Left renal pelvis (tissue), 4 donors: Measurements from ENCODE around the gene CLK4. TPM values are rescaled to one million over a fixed set of nuclear protein-coding genes. Genes with fewer than 3 reads are reported as not detected.
"Not testable (repeated sequence)": the region's sequence is repeated elsewhere in the genome, so short reads cannot be mapped to it uniquely, and the experiment has no call there.

ENCODE experiments used
- DNase-seq, 4 donors: peaks; one replicate each; pipeline ENCODE4 v3.0.0-alpha.2; 2013; ENCODE audit warnings: low read depth in 4 of 4, low spot score in 3 of 4
- polyA plus RNA-seq, 4 donors: library from polyadenylated mRNA; unstranded; fragments of 120-200 nt; gene quantifications; one replicate each; pipeline ENCODE4 v1.2.1, GENCODE V29; 2013; ENCODE audit not compliant: insufficient read length in 4 of 4

The CLK4 gene
- polyA plus RNA-seq, 4 donors, result 56.0 to 73.6 (median 67.3) TPM

DNA sequence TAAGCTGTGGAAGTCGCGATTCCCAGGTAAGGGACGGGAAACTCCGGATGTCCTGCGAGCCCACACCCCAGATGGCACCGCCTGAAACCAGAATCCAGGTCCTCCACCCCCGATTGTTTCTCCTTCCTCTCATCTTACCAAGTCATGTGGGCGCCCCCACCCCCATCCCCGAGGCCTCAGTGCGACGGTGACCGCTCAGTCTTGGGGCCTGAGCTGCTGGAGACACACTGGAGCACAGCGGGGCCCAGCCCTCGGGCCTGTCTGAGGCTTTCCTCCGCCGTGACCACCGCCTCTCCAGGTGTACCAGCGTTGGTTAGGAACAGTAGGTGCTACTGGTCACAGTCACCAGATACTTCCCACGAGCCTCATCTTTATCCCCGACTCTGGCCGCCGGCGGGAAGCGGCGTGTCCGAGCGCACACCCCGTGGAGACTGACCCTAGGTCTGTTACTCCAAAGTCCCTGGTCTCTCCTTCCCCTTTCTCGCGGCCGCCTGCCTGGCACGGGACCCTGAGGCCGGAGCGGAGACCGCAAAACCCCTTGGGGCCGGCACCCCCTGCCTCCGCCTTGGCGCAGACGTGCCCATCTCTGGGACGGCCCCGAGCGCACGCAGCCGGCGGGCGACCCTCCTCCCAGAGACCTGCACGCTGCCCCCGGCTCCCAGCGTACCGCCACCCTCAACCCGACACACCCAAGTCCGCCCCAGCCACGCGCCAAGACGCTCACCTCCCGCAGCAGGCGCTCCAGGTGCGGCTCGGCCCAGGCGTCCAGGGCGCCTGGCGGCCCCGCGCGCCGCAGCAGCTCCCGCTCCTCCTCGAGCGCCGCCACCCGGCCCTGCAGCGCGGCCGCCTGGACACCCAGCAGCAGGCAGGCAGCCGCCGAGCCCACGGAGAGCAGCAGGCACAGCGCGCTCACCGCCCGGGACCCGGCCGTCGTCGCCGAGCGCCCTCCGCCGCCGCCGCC is 37.4 kb downstream of the CLK4 start:
- DNase-seq, result no peak

DNA sequence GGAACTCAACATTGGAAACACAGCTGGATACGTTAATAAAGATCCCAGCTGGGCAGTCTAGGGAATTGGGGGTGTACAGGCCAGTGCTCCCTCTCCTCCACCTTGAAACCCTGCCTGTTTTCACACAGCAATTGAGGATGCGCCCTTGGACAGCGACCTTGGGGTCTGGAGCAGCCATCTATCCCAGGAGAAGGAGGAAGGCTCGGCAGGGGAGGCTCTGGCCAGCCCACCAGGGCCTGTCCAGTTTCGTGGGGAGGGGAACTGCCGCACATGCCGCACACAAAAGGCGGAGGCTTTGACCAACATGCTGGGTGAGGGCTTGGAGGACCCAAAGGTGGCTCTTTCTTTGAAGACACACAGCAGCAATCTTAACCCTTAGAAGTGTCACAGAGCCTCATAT is 38.1 kb downstream of the CLK4 start:
- no peak for DNase-seq

DNA sequence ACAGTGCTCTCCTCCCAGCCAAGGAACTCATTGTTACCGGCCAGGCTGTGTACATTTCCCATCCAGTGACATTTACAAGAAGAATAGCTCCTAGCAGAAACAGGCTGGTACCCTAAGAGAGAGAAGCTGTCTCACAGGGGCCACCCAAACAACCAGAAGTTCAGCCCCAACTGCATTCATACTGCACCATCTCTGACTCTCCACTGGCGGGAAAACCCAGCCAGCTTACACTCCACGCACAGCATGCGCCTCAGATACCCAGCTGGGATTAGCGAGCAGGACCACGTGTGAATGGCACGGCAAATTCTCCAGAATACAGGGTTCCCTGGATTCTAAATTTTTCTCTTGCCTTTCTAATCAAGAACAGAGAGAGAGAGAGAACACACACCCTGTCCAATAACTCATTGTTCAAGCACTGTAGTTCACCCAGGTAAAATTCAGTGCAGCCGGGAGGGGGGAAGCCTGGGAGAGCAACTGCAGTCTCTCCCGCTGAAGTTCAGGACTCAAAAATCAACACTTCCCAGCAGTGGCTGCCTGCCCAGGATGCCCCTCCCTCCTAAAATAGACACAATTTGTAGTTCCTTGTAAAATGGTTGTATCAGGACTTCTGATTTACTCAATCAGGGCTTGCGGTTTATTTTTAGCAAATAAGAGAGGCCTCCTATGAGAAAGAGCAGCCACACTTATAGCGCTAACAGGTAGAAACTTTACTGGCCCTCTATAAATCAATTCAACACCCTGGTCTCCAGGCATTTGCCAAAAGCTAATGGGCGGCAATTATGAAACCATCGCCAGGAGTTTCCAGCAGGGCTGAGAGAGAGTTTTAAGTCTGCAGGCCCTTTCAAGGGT is 38.9 kb downstream of the CLK4 start:
- no peak for DNase-seq

DNA sequence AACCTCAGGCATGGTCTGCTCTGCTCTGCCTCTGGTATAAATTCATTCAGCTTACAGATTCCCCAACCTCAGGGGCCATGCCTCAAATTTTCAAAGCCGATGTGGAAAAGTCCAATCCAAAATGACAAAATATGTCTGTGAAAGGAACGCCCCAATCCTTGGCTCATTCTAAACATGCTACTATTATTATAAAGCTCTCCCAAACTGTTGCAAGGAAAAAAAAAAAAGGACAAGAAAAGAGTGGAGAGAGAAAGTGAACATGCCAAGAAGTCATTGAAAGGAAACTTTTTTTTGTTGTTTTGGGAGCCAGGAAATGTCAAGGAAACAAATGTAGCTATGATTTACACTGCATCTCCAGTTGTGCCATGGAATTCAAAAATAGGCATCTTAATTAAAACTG is 40.5 kb downstream of the CLK4 start:
- no peak for DNase-seq

DNA sequence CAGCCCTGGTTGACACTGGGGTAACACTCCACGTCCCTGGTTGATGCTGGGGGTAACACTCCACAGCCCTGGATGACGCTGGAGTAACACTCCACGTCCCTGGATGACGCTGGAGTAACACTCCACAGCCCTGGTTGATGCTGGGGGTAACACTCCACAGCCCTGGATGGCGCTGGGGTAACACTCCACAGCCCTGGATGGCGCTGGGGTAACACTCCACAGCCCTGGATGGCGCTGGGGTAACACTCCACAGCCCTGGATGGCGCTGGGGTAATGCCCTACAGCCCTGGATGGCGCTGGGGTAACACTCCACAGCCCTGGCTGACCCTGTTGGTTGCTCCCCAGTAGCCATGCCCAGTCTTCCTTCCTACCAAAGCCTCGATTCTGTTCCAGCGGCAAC is 41.4 kb downstream of the CLK4 start:
- not testable (repeated sequence) for DNase-seq

DNA sequence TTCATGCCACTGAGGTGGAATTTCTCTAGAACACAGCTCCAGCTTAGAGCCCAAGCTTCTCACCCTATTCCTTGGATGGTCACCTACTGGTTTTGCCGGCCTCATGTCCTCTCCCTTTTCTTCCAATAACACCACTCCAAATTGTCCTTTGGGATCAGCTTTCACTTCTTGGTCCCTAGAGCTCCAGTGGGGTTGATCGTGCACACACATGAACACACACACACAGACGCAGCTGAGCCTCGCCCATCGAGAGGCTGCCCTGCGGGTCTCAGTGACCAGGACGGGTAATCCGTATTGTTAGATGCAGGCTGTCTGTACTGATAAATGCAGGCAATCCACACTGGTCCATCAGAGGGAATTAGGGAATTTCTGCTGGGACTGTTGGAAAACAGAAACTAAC is 43.6 kb downstream of the CLK4 start:
- DNase-seq, result no peak

DNA sequence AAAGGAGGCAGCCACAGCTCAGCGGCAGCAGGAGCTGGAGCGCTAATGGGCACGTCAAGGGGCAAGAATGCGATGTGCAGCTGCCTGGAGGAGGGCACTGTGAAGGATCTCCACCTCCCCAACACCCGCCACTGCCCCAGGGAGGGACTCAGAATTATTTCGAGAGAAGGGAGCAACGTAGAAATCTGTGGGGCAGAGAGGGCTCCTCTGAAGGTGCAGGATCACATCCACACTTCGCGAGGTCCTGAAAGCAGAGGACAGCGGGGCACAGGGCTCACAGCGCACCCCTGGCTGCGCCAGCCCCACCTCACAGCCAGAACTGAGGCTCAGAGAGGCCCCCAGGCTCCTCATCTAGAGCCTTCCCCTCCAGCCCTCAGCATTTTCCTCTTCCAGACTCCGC is 44.6 kb downstream of the CLK4 start:
- no peak for DNase-seq

DNA sequence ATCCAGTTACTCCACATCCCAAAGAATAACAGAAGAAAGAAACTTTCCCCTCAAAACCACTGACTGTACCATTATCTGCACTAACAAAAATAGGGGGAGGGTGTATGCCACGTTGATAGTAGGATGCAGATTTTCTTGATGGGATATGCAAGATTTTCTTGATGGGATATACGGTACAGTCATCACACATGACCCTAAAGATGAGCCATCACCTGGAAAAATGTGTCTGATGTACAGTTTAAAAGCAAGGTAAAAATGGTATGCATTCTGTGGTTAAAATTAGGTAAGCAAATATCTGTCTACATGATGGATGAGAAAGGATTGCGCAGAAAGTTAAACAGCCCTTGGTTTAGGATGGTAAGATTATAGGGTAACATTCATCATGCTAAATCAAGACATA is 45.2 kb downstream of the CLK4 start:
- no peak for DNase-seq

DNA sequence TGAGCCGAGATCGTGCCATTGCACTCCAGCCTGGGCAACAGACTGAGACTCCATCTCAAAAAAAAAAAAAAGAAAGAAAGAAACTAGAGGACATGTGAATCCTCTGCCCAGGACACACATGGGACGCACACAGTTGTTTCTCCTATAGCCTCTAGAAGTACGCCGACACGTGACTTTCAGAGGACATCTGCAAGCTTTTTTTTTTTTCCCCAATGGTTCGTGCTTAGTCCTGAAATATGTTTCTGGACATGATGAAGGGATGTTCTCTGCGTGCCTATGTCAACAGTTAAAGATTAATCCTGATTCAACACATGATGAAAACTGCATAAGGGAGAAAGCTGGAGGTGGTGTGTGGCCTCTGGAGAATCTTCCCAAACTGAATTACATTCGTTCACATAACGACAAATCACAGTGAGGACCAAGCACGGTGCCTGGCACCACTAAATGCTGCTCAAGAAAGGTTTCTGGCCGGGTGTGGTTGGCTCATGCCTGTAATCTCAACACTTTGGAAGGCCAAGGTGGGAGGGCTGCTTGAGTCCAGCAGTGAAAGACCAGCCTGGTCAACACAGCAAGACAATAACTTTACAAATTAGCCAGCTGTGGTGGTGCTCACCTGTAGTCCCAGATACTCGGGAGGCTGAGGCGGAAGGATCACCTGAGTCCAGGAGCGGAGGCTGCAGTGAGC is 46.4 kb downstream of the CLK4 start:
- DNase-seq, result no peak

DNA sequence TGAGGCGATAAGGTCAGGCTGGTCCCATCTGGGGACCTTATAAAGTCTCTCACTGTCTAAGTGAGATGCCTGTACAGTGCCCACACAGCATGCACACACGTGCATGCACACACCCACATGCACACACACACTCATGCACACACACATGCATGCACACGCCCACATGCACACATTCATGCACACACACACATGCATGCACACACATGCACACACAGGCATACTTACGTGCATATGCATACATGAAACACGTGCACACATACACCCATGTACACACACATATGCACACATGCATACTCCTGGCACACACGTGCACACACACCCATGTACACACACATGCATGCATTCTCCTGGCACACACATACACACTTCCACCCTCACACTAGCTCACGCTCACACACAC is 48.9 kb downstream of the CLK4 start:
- DNase-seq, result no peak

DNA sequence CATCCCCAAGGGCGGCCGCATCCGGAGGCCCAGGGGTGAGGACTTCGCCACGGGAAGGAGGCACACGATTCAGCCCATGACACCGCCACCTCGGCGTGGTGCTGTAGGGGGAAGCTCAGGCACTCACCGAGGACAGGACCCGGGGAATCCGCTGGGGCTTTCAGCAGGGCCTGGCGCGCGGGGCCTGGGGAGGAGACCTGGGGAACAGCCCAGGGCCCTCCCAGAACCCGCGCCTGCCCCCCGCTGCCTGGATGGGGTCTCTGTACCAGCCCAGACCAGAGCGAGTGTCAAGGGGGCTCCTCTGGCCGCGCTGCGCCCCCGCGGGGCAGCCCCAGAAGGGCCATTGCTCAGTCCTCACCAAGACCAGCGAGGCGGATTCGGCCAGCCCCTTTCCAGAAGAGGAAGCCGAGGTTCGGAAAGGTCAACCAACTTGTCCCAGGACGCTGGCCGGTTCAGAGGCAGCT is 49.4 kb downstream of the CLK4 start:
- no peak for DNase-seq

DNA sequence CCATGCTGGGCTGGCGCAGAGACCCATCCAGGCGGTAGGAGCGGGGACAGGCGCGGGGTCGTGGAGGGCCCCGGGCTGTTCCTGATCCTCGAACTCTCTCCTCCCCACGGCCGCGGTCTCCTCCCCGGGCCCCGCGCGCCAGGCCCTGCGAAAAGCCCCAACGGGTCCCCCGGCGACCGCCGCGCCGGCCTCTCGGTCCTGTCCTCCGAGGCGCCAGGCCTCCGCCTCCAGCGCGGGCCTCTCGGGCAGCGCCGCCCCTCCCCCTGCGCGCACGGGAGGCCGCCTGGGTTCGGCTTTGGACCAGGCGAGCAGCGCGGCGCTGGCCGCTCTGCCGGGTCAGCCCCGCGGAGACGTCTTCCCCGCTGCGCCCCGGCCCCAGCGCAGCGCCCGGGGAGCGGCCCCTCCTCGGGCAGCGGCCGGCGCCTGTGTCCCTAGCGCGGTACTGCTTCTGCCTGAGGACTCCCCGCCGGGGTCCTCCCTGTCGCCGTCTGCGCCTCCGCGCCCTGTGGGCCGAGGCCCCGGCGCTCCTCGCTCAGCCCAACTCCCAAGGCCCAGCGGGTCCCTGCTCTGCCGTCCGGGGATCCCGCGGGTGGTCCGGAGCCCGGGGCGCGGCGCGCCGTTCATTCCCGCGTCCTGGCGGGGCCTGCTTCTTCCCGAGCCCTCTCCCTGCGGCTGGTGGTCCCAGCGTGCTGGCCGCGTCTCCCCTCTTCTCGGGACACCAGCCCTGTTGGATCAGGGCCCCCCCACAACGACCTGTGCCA is 50.1 kb downstream of the CLK4 start:
- no peak for DNase-seq

DNA sequence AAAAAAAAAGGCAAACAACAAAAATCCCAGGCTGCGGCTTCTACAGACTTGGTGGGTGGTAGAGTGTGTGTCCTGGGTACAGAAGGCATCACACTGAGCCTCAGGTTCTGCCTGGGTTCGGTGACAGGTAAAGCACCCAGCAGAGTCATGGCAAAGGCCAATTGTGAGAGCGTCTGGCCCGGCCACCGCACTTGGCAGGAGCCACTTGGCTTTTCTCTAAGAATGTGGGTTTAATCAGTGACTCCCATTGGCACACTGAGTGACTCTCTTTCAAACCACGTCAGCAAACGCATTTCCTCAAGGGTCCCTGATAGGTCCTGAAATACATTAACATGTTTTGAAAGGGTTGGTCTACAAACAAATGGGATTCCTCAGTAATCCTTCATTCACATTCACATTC is 53.6 kb downstream of the CLK4 start:
- no peak for DNase-seq

DNA sequence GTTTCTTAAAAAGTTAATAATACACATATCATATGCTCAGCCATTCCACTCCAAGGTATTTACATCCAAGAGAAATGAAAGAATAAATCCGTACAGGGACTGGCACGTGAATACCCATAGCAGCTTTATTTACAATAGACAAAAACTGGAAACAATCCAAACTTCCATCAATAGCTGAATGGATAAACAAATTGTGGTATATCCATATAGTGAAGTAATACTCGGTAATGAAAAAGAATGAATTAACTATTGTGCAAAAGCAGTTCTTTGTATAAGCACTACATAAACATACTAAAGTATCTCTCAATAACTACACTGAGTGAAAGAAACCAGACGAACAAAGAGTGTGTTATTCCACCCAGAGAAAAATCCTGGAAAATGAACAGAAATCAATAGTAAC is 54.2 kb downstream of the CLK4 start:
- DNase-seq, result no peak

DNA sequence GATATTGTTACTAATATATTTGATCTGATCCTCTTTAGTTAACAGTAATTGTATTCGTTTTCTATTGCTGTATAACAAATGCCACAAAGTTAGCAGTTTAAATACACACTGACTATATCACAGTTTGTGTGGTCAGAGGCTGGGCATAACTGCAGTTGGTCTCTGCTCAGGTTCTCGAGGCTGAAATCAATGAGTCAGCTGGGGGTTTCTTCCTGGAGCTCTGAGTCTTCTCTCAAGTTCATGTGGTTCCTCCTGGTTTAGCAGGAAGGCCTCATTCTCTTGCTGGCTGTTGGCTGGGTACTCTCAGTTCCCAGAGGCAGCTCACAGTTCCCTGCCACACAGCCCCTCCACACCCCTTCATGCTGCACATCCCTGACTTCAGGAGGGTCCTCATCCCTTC is 57.4 kb downstream of the CLK4 start:
- no peak for DNase-seq

DNA sequence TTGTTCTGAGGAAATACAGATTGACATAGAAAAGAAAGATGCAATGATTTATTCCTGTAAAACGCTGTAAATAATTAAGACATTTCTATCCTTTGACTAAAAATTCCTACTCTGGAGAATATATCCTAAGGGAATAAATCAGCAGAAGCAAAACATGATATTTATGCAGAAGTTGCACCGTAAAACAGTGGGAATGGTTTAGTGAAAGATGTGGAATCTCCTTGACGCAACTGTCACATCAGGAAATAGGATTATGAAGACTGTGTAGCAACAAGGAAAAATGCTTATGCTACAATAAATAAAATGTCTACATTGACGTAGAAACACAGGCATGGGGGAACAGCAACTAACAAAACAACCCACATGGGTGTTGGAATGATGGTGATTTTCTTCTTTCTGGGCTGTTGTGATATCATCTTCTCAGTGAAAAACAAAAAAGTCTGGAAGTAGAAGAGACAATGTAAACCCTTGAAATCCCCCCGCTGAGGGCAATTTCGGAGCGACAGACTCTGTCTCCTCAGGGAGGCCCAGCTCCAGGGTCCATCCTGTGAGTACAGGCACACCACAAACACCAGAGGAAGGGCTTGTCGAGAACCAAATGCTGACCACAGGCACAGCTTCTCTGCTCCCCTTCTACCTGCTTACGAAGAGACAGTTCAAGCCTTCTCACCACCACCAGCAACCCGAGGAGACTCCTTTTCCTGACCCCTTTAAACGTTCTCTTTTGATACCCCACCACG is 61.9 kb downstream of the CLK4 start:
- DNase-seq, result no peak

DNA sequence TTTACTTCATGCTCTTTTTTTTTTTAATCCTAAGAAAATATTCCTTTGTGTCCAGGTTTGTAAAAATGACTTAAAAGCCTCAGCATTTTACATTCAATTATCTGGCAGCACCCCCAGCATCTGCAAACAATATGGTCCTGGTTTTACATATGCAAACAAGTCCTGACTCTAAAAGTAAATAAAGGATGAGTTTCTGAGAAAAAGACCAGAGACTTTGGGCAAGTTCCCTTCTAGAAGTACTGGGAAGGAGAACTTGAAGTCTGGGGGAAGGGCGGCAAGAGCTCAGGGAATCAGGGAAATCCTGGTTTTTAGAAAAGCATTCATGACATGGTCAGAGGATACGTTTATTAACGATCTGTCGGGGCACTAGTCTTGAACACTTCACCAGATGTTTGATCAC is 62.5 kb downstream of the CLK4 start:
- DNase-seq, result no peak

DNA sequence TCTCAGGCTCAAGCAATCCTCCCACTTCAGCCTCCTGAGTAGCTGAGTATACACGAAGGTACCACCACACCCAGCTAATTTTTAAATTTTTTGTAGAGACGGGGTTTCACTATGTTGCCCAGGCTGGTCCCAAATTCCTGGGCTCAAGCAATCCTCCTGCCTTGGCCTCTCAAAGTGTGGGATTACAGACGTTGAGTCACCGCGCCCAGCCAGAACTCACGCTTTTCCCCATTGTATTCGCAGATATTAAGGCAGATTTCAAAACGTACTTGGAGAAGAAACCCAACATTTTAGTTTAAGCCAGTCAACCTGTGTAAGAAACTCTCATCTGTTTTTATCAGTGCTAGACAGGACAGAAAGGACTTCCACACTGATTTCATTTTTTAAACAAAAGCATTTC is 63.2 kb downstream of the CLK4 start:
- no peak for DNase-seq

DNA sequence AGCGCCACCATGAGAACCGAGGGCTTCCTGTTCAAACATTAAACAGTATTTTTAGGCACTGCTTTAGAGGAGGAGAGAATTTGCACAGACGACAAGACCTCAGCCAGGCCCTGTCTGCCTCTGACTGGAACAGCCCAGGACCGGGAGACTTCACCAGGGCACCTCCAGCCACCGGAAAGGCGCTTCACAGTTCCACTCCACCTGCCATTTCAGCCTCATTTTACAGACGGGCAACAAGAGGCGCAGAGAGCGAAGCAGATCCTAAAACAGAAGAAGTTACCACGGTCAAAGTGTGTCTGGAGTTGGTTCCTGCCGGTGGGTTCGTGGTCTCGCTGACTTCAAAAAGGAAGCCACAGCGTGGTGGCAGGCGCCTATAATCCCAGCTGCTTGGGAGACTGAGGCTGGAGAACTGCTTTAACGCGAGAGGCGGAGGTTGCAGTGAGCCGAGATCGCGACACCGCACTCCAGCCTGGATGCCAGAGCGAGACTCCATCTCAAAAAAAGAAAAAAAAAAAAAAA is 65.0 kb downstream of the CLK4 start:
- no peak for DNase-seq
